CD14-positive monocyte (primary cell): ENCODE results near the gene KLHL42. TPM values are rescaled to one million over a fixed set of nuclear protein-coding genes. Genes with fewer than 3 reads are reported as not detected.

Experiments
- DNase-seq, 3 donors: peaks; one replicate each; pipeline ENCODE4 v3.0.0-alpha.2; 2011 to 2022
- H2AFZ ChIP-seq: 2 replicates; pipeline ENCODE4 v1.6.0; 2012; ENCODE audit warnings: mild to moderate bottlenecking, low read depth, low read length, inconsistent platforms; ENCODE audit not compliant: insufficient read depth, poor library complexity, severe bottlenecking
- H3K27ac ChIP-seq, 2 donors: 1 replicate in 1 of 2; 2 replicates in 1 of 2; pipeline ENCODE4 v1.5.1; 2012 to 2013; ENCODE audit warnings: low read length in 2 of 2, control low read depth in 1 of 2, inconsistent platforms in 1 of 2, low read depth in 1 of 2, mild to moderate bottlenecking in 1 of 2
- H3K27me3 ChIP-seq, 2 donors: one replicate each; pipeline versions ENCODE4 v1.6.0 to v1.6.1; 2011 to 2013; ENCODE audit warnings: low read length in 2 of 2; ENCODE audit not compliant: control insufficient read depth in 2 of 2, insufficient read depth in 2 of 2
- H3K36me3 ChIP-seq, 2 donors: replicated peaks in 1 of 2; 1 replicate in 1 of 2; 2 replicates in 1 of 2; pipeline versions ENCODE4 v1.5.1 to v1.6.1; 2012 to 2013; ENCODE audit warnings: low read length in 2 of 2, control low read depth in 1 of 2, inconsistent platforms in 1 of 2, mild to moderate bottlenecking in 1 of 2; ENCODE audit not compliant: insufficient read depth in 2 of 2, control insufficient read depth in 1 of 2
- H3K4me1 ChIP-seq, 2 donors: 1 replicate in 1 of 2; 2 replicates in 1 of 2; pipeline versions ENCODE4 v1.5.1 to v1.6.1; 2012 to 2013; ENCODE audit warnings: low read length in 2 of 2, control low read depth in 1 of 2, inconsistent platforms in 1 of 2, mild to moderate bottlenecking in 1 of 2, moderate library complexity in 1 of 2; ENCODE audit not compliant: insufficient read depth in 2 of 2, control insufficient read depth in 1 of 2
- H3K4me2 ChIP-seq: replicated peaks from 2 replicates; pipeline ENCODE3; 2012; ENCODE audit warnings: low read length, moderate library complexity, mild to moderate bottlenecking; ENCODE audit not compliant: poor library complexity, severe bottlenecking; ENCODE audit errors: extremely low read depth
- H3K4me3 ChIP-seq, 3 experiments: fragments of 200-600 bp in 1 of 3; sonication (generic) in 1 of 3; replicated peaks in 1 of 3; 1 replicate in 2 of 3; 2 replicates in 1 of 3; pipeline ENCODE4 v1.5.1; 2011 to 2013; ENCODE audit warnings: low read length in 3 of 3, mild to moderate bottlenecking in 3 of 3, control low read depth in 2 of 3, low read depth in 2 of 3, inconsistent platforms in 1 of 3, moderate library complexity in 1 of 3
- H3K79me2 ChIP-seq: 2 replicates; pipeline ENCODE4 v1.6.0; 2012; ENCODE audit warnings: mild to moderate bottlenecking, control low read depth, inconsistent platforms, low read length, moderate library complexity; ENCODE audit not compliant: insufficient read depth
- H3K9ac ChIP-seq: 2 replicates; pipeline ENCODE4 v1.6.0; 2017; ENCODE audit warnings: low read length, mild to moderate bottlenecking; ENCODE audit not compliant: insufficient read depth, poor library complexity, severe bottlenecking
- H3K9me3 ChIP-seq, 2 donors: replicated peaks in 1 of 2; 1 replicate in 1 of 2; 2 replicates in 1 of 2; pipeline versions ENCODE4 v1.5.1 to v1.6.1; 2012 to 2013; ENCODE audit warnings: low read length in 2 of 2, control low read depth in 1 of 2; ENCODE audit not compliant: control insufficient read depth in 1 of 2, insufficient read depth in 1 of 2
- H4K20me1 ChIP-seq: 2 replicates; pipeline ENCODE4 v1.6.0; 2012; ENCODE audit warnings: mild to moderate bottlenecking, low read length, control low read depth, moderate library complexity; ENCODE audit not compliant: insufficient read depth
- H3K27ac Mint-ChIP-seq, 7 donors: one replicate each; pipeline ENCODE4 v1.8.0; 2020; ENCODE audit warnings: mild to moderate bottlenecking in 7 of 7, mixed read lengths in 7 of 7, moderate library complexity in 6 of 7, inconsistent platforms in 2 of 7
- H3K27me3 Mint-ChIP-seq, 3 donors: one replicate each; pipeline ENCODE4 v1.8.0; 2021 to 2022; ENCODE audit warnings: low read depth in 3 of 3, mild to moderate bottlenecking in 3 of 3, mixed read lengths in 3 of 3, moderate library complexity in 3 of 3, inconsistent platforms in 1 of 3
- H3K36me3 Mint-ChIP-seq, 2 donors: one replicate each; pipeline ENCODE4 v1.8.0; 2020; ENCODE audit warnings: mixed read lengths in 2 of 2, inconsistent platforms in 1 of 2, mild to moderate bottlenecking in 1 of 2
- H3K4me1 Mint-ChIP-seq: one replicate; pipeline ENCODE4 v1.8.0; 2020; ENCODE audit warnings: mild to moderate bottlenecking, mixed read lengths
- H3K4me3 Mint-ChIP-seq, 2 donors: one replicate each; pipeline ENCODE4 v1.8.0; 2020; ENCODE audit warnings: mild to moderate bottlenecking in 2 of 2, mixed read lengths in 2 of 2, moderate library complexity in 1 of 2
- H3K9me3 Mint-ChIP-seq, 7 donors: one replicate each; pipeline ENCODE4 v1.8.0; 2020 to 2022; ENCODE audit warnings: mixed read lengths in 7 of 7, mild to moderate bottlenecking in 6 of 7, moderate library complexity in 6 of 7, inconsistent platforms in 2 of 7
- CTCF ChIP-seq: fragments of 200-600 bp; IDR thresholded peaks from one replicate; pipeline ENCODE4 v1.8.0; 2022; ENCODE audit warnings: antibody characterized with exemption, mild to moderate bottlenecking
- WGBS: methylation state at CpG from one replicate; pipeline ENCODE4 v1.1.5; 2013; ENCODE audit warnings: missing lambda C conversion rate; ENCODE audit not compliant: insufficient coverage; 5-methylcytosine and 5-hydroxymethylcytosine counted together
- intact Hi-C, 2 donors: fragments of 100-400 bp; cut with micrococcal nuclease; formaldehyde crosslinking; loops; one replicate each; pipeline versions ENCODE4 v1.15.0 to v1.15.1; 2023
- polyA plus RNA-seq, 3 donors: library from polyadenylated mRNA; depleted of rRNA in 1 of 3; unstranded in 2 of 3; stranded (reverse) in 1 of 3; fragments of 300-500 nt in 2 of 3; fragments of >200 nt in 1 of 3; fragmentation: Illumina TruSeq in 2 of 3; gene quantifications; 1 replicate in 2 of 3; 2 replicates in 1 of 3; pipeline ENCODE4 v1.2.3, GENCODE V29; 2012 to 2021

The KLHL42 gene
- polyA plus RNA-seq, 3 donors: 4.1 to 9.9 (median 7.5) TPM

- Mint-ChIP-seq H3K36me3 (peaks cover 68 to 87% of the 10 kb centered on the region in 2 donors), H3K9me3 (no peaks in the 10 kb centered on the region), H3K4me1 (no peaks in the 10 kb centered on the region), H3K27me3 (no peaks in the 10 kb centered on the region), H3K27ac (peak overlapping the region in 1 of 7 donors; percentile 35), H3K4me3 (no peak overlapping the region)
- no peak overlapping the region for H3K27ac ChIP-seq
- H3K9me3 ChIP-seq: no peaks in the 10 kb centered on the region
- peaks cover 3% of the 10 kb centered on the region for H3K79me2 ChIP-seq
- H3K27me3 ChIP-seq: no peaks in the 10 kb centered on the region
- H3K4me2 ChIP-seq: no peak overlapping the region
- no peak for TF ChIP-seq CTCF
- H3K9ac ChIP-seq: no peak overlapping the region
- DNase-seq: no peak
- no peak overlapping the region for H3K4me3 ChIP-seq
- no peak overlapping the region for H2AFZ ChIP-seq
- H3K36me3 ChIP-seq: peaks cover 55 to 90% of the 10 kb centered on the region in 2 donors
- 100% methylated on average over 2 of the region's 6 CpGs for WGBS
- intact Hi-C loops: no loop called here
- no peaks in the 10 kb centered on the region for H4K20me1 ChIP-seq
- no peaks in the 10 kb centered on the region for H3K4me1 ChIP-seq
These were observed 15.0 kb downstream of the KLHL42 start for GRCh38 chr12:27794818-27795584.

GRCh38 chr12:27796128-27796527 is 16.1 kb downstream of the KLHL42 start:
- Histone ChIP-seq H3K4me2 (no peak overlapping the region), H4K20me1 (no peaks in the 10 kb centered on the region), H3K4me1 (no peaks in the 10 kb centered on the region), H3K9ac (no peak overlapping the region), H3K27me3 (no peaks in the 10 kb centered on the region), H3K4me3 (no peak overlapping the region), H3K79me2 (no peaks in the 10 kb centered on the region), H3K27ac (no peak overlapping the region), H3K9me3 (no peaks in the 10 kb centered on the region), H2AFZ (no peak overlapping the region), H3K36me3 (peaks cover 52 to 93% of the 10 kb centered on the region in 2 donors)
- Mint-ChIP-seq H3K4me3 (no peak overlapping the region), H3K36me3 (peaks cover 70 to 85% of the 10 kb centered on the region in 2 donors), H3K27ac (no peak overlapping the region), H3K9me3 (no peaks in the 10 kb centered on the region), H3K4me1 (no peaks in the 10 kb centered on the region), H3K27me3 (no peaks in the 10 kb centered on the region)
- TF ChIP-seq CTCF: no peak
- DNase-seq: no peak
- WGBS: 100% methylated on average over 3 of the region's 7 CpGs
- intact Hi-C loops: no loop called here
